Lung (tissue), 12 donors: Measurements from ENCODE around the gene DYSF. TPM values are rescaled to one million over a fixed set of nuclear protein-coding genes. Genes with fewer than 3 reads are reported as not detected.

ENCODE experiments used
- ATAC-seq: fragments of 200-7000 bp; cut with Tn5 transposase; one replicate; pipeline ENCODE4 v1.9.1; 2020; ENCODE audit warnings: moderate number of reproducible peaks; ENCODE audit not compliant: insufficient read depth, low FRiP score
- DNase-seq, 3 donors: peaks; one replicate each; pipeline ENCODE4 v3.0.0-alpha.2; 2013 to 2017
- H3K27ac ChIP-seq, 2 donors: one replicate each; pipeline ENCODE4 v1.5.1; 2013; ENCODE audit warnings: mild to moderate bottlenecking in 2 of 2, moderate library complexity in 2 of 2, control low read depth in 1 of 2, inconsistent platforms in 1 of 2, low read depth in 1 of 2, low read length in 1 of 2
- H3K27me3 ChIP-seq, 3 donors: one replicate each; pipeline ENCODE4 v1.5.1; 2013; ENCODE audit warnings: low read length in 2 of 3; ENCODE audit not compliant: control insufficient read depth in 3 of 3, insufficient read depth in 3 of 3
- H3K36me3 ChIP-seq, 4 donors: one replicate each; pipeline ENCODE4 v1.5.1; 2013; ENCODE audit warnings: low read length in 4 of 4, mild to moderate bottlenecking in 1 of 4, moderate library complexity in 1 of 4; ENCODE audit not compliant: control insufficient read depth in 4 of 4, insufficient read depth in 4 of 4
- H3K4me1 ChIP-seq, 5 donors: one replicate each; pipeline ENCODE4 v1.5.1; 2013; ENCODE audit warnings: low read length in 5 of 5, mild to moderate bottlenecking in 2 of 5, moderate library complexity in 1 of 5; ENCODE audit not compliant: control insufficient read depth in 5 of 5, insufficient read depth in 5 of 5
- H3K4me3 ChIP-seq: one replicate; pipeline ENCODE4 v1.5.1; 2013; ENCODE audit warnings: mild to moderate bottlenecking, control low read depth, moderate library complexity
- H3K9ac ChIP-seq, 2 donors: one replicate each; pipeline ENCODE4 v1.5.1; 2013; ENCODE audit warnings: low read length in 2 of 2, control low read depth in 1 of 2; ENCODE audit not compliant: insufficient read depth in 1 of 2
- H3K9me3 ChIP-seq, 4 donors: one replicate each; pipeline ENCODE4 v1.5.1; 2013; ENCODE audit warnings: low read length in 3 of 4, mild to moderate bottlenecking in 1 of 4, moderate library complexity in 1 of 4; ENCODE audit not compliant: control insufficient read depth in 4 of 4, insufficient read depth in 3 of 4
- WGBS, 2 donors: extraction: QIAGEN DNeasy Blood & Tissue Kit; methylation state at CpG; one replicate each; pipeline ENCODE4 v1.1.7; 2013; 5-methylcytosine and 5-hydroxymethylcytosine counted together
- polyA plus RNA-seq, 2 donors: library from polyadenylated mRNA; stranded (reverse); fragments of 200-250 nt; gene quantifications; one replicate each; pipeline ENCODE4 v1.2.1, GENCODE V29; 2013
- total RNA-seq, 2 donors: library from RNA; depleted of rRNA in 1 of 2; stranded (reverse); fragments of >200 nt in 1 of 2; gene quantifications; one replicate each; pipeline ENCODE4 v1.2.1, GENCODE V29; 2014 to 2021
- TF ChIP-seq, protein P1 (sequence below): IDR thresholded peaks from 2 replicates; pipeline ENCODE4 v1.5.1; 2012; ENCODE audit warnings: mild to moderate bottlenecking; ENCODE audit errors: control extremely low read depth, extremely low read depth
- donor health status: control.
- donor health status: control.
- donor health status: Bipolar disorder and iron deficiency.
- donor health status: healthy.
- donor health status: DM: yes; HTN: yes; CAD: no.

Gene DYSF
- total and polyA plus RNA-seq, 4 donors = 12.9 to 56.2 (median 40.0) TPM

DNA sequence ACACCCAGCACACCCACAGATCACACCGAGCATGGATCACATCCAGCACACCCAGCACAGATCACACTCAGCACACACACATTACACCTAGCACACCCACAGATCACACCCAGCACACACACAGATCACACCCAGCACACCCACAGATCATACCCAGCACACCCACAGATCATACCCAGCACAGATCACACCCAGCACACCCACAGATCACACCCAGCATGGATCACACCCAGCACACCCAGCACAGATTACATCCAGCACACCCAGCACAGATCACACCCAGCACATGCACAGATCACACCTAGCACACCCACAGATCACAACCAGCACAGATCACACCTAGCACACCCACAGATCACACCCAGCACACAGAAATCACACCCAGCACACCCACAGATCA is 118.6 kb downstream of the DYSF start:
- peaks cover 0 to 24% (median 0%) of the 10 kb centered on the region in 4 donors for H3K36me3 ChIP-seq
- TF ChIP-seq, protein P1, sequence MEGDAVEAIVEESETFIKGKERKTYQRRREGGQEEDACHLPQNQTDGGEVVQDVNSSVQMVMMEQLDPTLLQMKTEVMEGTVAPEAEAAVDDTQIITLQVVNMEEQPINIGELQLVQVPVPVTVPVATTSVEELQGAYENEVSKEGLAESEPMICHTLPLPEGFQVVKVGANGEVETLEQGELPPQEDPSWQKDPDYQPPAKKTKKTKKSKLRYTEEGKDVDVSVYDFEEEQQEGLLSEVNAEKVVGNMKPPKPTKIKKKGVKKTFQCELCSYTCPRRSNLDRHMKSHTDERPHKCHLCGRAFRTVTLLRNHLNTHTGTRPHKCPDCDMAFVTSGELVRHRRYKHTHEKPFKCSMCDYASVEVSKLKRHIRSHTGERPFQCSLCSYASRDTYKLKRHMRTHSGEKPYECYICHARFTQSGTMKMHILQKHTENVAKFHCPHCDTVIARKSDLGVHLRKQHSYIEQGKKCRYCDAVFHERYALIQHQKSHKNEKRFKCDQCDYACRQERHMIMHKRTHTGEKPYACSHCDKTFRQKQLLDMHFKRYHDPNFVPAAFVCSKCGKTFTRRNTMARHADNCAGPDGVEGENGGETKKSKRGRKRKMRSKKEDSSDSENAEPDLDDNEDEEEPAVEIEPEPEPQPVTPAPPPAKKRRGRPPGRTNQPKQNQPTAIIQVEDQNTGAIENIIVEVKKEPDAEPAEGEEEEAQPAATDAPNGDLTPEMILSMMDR = no peak
- no peaks in the 10 kb centered on the region for H3K27me3 ChIP-seq
- no peak overlapping the region for H3K27ac ChIP-seq
- DNase-seq (no peak), ATAC-seq (no peak)
- no peak overlapping the region for H3K4me3 ChIP-seq
- 70 to 96% methylated on average over 1 of the region's 1 CpG for WGBS, 2 donors
- no peak overlapping the region for H3K9ac ChIP-seq
- peaks cover 0 to 7% (median 0%) of the 10 kb centered on the region in 4 donors for H3K9me3 ChIP-seq
- H3K4me1 ChIP-seq = peaks cover 0 to 9% (median 0%) of the 10 kb centered on the region in 5 donors

DNA sequence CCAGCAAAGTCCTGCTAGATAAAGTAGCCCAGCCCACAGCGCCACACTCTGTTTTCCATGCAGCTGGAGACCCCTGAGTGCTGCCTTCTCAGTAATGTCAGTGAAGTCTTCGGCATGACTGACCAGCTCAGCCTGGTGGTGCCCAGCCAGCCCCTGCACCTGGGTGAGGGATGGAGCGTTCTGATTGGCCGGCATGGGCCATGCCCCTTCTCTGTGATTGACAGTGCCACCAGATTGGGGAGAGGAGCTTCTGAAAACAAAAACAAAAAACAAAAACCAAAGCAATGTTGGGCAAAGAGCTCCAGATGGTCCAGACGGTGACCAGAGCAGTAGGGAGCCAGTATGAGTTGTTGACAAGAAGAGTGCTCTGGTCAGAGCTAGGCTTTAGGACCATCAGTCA is 122.6 kb downstream of the DYSF start:
- Histone ChIP-seq H3K27ac (no peak overlapping the region), H3K9me3 (peaks cover 0 to 4% (median 0%) of the 10 kb centered on the region in 4 donors), H3K27me3 (no peaks in the 10 kb centered on the region), H3K4me1 (peaks cover 0 to 24% (median 4%) of the 10 kb centered on the region in 5 donors), H3K9ac (no peak overlapping the region), H3K4me3 (no peak overlapping the region), H3K36me3 (peaks cover 0 to 20% (median 0%) of the 10 kb centered on the region in 4 donors)
- no peak for ATAC-seq
- no peak for DNase-seq
- TF ChIP-seq, protein P1 = no peak
- 95 to 96% methylated on average over 5 of the region's 5 CpGs for WGBS, 2 donors

DNA sequence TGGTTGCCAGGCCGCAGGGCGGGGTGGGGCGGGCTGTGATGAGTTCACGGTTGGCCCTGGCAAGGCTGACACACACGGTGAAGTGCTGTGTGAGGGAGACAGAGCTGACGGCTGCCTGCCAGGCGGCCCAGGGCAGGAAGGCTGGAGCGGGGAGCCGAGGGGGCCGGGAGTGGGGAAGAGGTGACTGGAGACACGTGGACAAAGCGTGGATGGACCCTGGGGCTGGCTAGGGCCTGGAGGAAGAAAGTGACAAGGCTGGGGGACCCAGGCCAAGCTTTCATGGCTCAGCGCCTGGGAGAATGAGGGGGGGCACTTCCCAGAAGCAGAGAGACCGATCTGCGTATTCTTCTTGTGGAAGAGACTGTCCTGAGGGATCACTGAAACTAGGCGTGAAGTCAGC is 123.2 kb downstream of the DYSF start:
- H3K27me3 ChIP-seq = no peaks in the 10 kb centered on the region
- no peak overlapping the region for H3K27ac ChIP-seq
- H3K9me3 ChIP-seq = peaks cover 0 to 4% (median 0%) of the 10 kb centered on the region in 4 donors
- DNase-seq (peak; percentile 61 to 88 (median 63)), ATAC-seq (no peak)
- WGBS, 2 donors = 80 to 84% methylated on average over 16 of the region's 16 CpGs
- H3K36me3 ChIP-seq = peaks cover 0 to 20% (median 0%) of the 10 kb centered on the region in 4 donors
- no peak overlapping the region for H3K4me3 ChIP-seq
- peaks cover 0 to 24% (median 4%) of the 10 kb centered on the region in 5 donors for H3K4me1 ChIP-seq
- TF ChIP-seq, protein P1 = no peak
- no peak overlapping the region for H3K9ac ChIP-seq

DNA sequence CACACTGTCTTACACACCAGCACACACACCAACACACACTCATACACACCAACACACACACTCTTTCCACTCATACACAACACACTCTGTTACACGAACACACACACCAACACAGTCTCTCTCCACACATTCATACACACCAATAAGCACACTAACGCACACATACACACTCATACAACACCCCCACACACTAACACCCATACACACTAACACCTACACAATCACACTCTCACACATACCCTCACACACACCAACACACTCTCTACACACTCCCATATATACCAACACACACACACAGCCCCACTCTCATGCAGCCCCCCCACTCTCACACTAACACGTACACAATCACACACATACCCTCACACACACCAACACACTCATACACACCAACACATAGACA is 123.8 kb downstream of the DYSF start:
- peaks cover 0 to 17% (median 0%) of the 10 kb centered on the region in 4 donors for H3K36me3 ChIP-seq

More for the DNA sequence above, 123.8 kb downstream of the DYSF start:
- ATAC-seq = no peak
- Histone ChIP-seq H3K9me3 (no peaks in the 10 kb centered on the region), H3K4me1 (peaks cover 0 to 24% (median 4%) of the 10 kb centered on the region in 5 donors), H3K9ac (peak overlapping the region in 1 of 2 donors; percentile 54), H3K27ac (no peak overlapping the region), H3K27me3 (no peaks in the 10 kb centered on the region), H3K4me3 (no peak overlapping the region)
- TF ChIP-seq, protein P1 = no peak
- DNase-seq = no peak
- whole genome bisulfite sequencing, 2 donors = 95 to 96% methylated on average over 3 of the region's 3 CpGs
